ENCODE results near the gene ITGAL. TPM values are rescaled to one million over a fixed set of nuclear protein-coding genes. Genes with fewer than 3 reads are reported as not detected.

Gene ITGAL
- total RNA-seq, 1 donor from 2014 or later = 0.04 TPM

DNA sequence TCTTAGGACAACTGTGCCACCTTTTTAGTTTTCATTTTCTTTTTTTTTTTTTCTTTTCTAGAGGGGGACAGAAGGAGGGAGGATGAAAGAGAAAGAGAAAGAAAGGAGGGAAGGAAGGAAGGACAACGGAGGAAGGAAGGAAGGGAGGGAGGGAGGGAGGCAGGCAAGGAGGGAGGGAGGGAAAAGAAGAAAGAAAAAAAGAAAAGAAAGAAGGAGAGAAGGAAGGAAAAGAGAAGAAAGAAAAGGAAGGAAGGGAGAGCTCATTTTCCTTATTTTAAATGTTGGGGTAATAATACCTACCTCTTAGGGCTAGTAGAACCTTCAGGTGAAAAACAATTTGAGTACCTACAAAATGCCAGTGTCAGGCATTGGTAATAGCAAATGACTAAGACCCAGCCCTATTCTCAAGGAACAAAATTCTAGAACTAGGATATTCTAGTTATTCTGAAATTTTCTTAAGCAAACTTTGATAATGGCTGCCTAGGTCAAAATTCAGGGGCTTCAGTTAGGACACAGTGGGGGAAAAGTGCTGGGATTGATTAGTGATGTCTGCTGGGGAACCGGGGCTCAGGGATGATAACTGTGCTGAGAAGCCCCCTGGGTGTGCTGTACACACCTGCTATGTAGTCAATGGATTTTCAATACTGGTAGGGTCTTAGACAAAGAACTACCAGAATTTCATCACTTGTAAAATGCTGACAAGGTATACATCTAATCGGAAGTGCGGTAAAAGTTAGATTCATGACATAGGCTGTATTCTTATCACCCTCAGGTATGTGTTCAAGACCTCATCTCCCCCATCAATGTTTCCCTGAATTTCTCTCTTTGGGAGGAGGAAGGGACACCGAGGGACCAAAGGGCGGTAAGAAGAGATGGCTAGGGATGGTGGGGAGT, 31.1 kb downstream of the ITGAL start:
- peaks cover 2% of the 10 kb centered on the region for H3K27me3 ChIP-seq (ENCODE audit: control insufficient read depth, insufficient read depth, low read length)
- no peak for DNase-seq (ENCODE audit: low read depth)
- TF ChIP-seq, protein P1, sequence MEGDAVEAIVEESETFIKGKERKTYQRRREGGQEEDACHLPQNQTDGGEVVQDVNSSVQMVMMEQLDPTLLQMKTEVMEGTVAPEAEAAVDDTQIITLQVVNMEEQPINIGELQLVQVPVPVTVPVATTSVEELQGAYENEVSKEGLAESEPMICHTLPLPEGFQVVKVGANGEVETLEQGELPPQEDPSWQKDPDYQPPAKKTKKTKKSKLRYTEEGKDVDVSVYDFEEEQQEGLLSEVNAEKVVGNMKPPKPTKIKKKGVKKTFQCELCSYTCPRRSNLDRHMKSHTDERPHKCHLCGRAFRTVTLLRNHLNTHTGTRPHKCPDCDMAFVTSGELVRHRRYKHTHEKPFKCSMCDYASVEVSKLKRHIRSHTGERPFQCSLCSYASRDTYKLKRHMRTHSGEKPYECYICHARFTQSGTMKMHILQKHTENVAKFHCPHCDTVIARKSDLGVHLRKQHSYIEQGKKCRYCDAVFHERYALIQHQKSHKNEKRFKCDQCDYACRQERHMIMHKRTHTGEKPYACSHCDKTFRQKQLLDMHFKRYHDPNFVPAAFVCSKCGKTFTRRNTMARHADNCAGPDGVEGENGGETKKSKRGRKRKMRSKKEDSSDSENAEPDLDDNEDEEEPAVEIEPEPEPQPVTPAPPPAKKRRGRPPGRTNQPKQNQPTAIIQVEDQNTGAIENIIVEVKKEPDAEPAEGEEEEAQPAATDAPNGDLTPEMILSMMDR (IDR thresholded peaks at IDR 0.05; ENCODE audit: insufficient read depth, low read length, poor library complexity, severe bottlenecking) = no peak
- no peak overlapping the region for H3K4me3 ChIP-seq (ENCODE audit: low read depth, low read length)
- H3K36me3 ChIP-seq (ENCODE audit: control insufficient read depth, insufficient read depth, low read length) = no peaks in the 10 kb centered on the region

DNA sequence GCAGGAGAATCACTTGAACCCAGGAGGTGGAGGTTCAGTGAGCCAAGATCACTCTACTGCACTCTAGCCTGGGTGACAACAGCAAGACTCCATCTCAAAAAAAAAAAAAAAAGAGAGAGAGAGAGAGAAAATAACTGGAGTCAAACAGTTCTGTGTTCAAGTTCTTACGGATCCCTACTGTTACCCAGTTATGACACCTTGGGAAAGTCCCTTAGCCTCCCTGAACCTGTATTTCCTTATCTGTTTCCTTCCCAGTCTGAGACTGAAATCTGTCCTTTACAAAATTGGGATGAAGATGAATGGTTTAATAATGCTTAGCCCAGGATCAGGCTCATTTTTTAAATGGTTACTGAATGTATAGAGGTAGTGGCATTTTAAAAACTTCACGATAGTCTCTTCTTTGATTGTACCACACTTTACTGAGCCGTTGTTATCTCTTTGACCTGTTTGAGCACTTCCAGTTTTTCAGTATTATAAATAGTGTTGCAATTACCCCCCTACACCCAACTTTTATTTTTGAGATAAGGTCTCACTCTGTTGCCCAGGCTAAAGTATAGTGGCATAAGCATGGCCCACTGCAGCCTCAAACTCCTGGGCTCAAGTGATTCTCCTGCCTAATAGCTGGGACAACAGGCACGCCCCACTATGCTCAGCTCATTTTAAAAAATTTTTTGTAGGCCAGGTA, 36.7 kb downstream of the ITGAL start:
- DNase-seq (ENCODE audit: low read depth) = no peak
- Histone ChIP-seq H3K36me3 (ENCODE audit: control insufficient read depth, insufficient read depth, low read length) (no peaks in the 10 kb centered on the region), H3K27me3 (ENCODE audit: control insufficient read depth, insufficient read depth, low read length) (no peaks in the 10 kb centered on the region), H3K4me3 (ENCODE audit: low read depth, low read length) (no peak overlapping the region)
- TF ChIP-seq, protein P1 (IDR thresholded peaks at IDR 0.05; ENCODE audit: insufficient read depth, low read length, poor library complexity, severe bottlenecking) = no peak

DNA sequence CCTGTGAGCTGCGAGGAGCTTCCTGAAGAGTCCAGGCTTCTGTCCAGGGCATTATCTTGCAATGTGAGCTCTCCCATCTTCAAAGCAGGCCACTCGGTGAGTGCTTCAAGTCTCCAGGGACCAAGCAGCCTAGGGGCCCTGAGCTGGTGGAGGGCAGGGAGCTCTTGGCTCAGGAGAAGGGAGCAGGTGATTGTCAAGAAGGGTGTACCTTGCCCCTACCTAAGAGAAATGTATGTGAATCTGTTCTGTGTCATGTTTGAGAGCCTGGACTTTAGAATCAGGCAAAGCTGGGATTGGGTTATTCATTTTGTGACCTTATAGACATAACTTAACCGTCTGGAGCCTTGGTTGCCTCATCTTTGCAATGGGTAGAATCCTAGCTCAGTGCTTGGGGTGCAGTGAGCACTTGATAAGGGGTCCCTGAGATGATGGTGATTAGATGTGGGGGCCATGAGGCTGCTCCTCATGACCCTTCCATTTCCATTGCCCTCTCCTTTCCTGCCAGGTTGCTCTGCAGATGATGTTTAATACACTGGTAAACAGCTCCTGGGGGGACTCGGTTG, 37.9 kb downstream of the ITGAL start:
- Histone ChIP-seq H3K27me3 (ENCODE audit: control insufficient read depth, insufficient read depth, low read length) (no peaks in the 10 kb centered on the region), H3K36me3 (ENCODE audit: control insufficient read depth, insufficient read depth, low read length) (no peaks in the 10 kb centered on the region), H3K4me3 (ENCODE audit: low read depth, low read length) (no peak overlapping the region)
- DNase-seq (ENCODE audit: low read depth) = no peak
- TF ChIP-seq, protein P1 (IDR thresholded peaks at IDR 0.05; ENCODE audit: insufficient read depth, low read length, poor library complexity, severe bottlenecking) = no peak

DNA sequence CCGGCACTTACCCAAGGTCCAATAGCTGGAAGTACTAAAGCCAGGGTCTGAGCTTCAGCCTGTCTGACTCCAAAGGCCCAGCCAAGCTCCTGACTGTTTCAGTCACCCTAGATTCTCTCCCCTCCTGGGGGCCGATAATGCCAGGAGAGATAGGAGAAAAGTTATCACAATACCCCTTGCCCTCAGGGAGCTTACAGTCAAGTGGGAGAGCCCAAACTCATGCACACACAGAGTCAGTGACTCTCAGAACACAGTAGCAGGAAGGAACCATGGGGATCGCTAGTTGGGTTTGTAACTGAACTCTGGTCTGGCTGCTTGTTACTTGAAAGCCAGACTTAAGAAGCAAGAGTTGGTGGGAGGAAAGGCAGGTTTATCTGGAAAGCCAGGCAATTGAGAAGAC, 39.0 kb downstream of the ITGAL start:
- no peak for DNase-seq (ENCODE audit: low read depth)
- TF ChIP-seq, protein P1 (IDR thresholded peaks at IDR 0.05; ENCODE audit: insufficient read depth, low read length, poor library complexity, severe bottlenecking) = no peak
- Histone ChIP-seq H3K36me3 (ENCODE audit: control insufficient read depth, insufficient read depth, low read length) (no peaks in the 10 kb centered on the region), H3K27me3 (ENCODE audit: control insufficient read depth, insufficient read depth, low read length) (no peaks in the 10 kb centered on the region), H3K4me3 (ENCODE audit: low read depth, low read length) (no peak overlapping the region)

DNA sequence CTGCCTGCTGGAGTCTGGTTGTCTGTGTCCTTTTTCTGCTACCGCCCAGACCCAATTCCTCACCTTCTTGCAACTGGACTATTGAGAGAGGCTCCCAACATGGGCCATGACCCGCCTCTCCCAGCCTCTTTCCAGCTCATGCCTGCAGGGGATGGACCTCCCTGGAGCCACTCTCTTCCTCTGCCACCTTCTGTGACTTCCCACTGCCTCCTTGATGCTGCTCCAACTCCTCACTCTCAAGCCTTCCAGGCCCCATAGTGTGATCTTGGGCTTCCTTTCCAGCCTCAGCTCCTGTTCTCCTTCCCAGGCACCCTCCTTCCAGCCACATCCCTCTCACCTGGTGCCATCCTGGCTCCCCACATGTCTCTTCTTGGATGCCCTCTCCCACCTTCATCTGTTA, 42.7 kb downstream of the ITGAL start:
- Histone ChIP-seq H3K36me3 (ENCODE audit: control insufficient read depth, insufficient read depth, low read length) (no peaks in the 10 kb centered on the region), H3K27me3 (ENCODE audit: control insufficient read depth, insufficient read depth, low read length) (no peaks in the 10 kb centered on the region), H3K4me3 (ENCODE audit: low read depth, low read length) (no peak overlapping the region)
- no peak for DNase-seq (ENCODE audit: low read depth)
- TF ChIP-seq, protein P1 (IDR thresholded peaks at IDR 0.05; ENCODE audit: insufficient read depth, low read length, poor library complexity, severe bottlenecking) = no peak

Data from kidney epithelial cell (primary cell).